GM19240 (cell line): ENCODE results near the gene MOB2.
"Not testable (repeated sequence)": the region's sequence is repeated elsewhere in the genome, so short reads cannot be mapped to it uniquely, and the experiment has no call there.

Experiments used
- DNase-seq: peaks from one replicate; pipeline ENCODE4 v3.0.0; 2011; ENCODE audit warnings: low spot score; ENCODE audit not compliant: insufficient read length

Gene MOB2

DNA sequence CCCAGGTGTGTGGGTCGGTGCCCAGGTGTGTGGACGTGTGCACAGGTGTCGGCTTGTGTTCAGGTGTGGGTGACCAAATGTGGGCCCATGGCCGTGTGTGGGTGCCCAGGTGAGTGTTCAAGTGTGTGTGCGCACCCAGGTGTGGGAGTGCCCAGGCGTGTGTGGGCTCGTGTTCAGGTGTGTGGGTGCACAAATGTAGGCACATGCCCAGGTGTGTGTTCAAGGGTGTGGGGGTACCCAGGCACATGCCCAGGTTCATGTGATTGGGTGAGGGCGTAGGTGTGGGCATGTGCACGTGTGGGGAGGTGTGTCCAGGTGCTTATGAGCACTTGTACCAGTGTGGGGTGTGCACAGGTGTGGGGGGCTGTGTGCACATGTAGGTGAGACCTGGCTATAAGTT, 42.8 kb downstream of the MOB2 start:
- DNase-seq, result no peak

DNA sequence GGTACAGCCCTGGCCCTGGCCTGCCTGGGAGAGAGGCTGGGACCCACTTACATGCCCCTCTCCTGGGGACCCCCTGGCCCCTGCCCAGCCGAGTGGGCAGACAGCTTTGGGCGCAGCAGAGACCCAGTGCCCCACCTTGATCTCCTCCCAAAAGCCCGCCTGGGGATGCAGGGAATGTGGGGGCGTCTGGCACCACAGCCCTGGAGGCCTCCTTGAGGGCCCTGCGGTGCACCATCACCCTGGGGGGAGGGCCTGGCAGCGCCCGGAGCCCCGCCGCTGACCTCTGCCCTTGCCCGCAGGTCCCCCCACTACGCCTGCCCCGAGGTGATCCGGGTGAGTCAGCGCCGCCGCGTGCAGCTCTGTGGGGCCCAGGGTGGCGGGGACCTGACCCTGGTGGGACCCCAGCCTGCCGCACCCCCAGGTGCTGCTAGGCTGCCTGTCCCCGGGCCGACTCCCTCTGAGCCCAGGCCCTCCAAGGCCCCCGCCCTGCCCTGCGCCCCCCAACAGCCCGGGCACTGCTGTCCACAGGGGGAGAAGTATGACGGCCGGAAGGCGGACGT, 43.7 kb downstream of the MOB2 start:
- no peak for DNase-seq

DNA sequence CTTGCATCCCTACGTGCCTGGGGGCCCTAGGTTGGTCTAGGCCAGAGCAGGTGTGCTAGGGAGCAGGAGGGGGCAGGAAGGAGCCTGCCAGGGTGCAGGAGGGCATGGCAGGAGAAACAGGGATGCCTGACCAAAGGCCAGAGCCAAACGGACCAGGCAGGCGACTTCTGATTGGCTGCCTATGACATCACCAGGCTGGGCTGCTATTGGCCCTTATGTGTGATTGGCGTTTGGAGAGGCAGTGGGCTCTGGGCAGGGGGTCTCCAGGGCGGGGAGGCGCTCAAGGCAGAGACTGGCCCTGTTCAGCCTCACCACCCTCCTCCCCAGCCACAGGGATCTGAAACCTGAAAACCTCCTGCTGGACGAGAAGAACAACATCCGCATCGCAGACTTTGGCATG, 44.4 kb downstream of the MOB2 start:
- no peak for DNase-seq

DNA sequence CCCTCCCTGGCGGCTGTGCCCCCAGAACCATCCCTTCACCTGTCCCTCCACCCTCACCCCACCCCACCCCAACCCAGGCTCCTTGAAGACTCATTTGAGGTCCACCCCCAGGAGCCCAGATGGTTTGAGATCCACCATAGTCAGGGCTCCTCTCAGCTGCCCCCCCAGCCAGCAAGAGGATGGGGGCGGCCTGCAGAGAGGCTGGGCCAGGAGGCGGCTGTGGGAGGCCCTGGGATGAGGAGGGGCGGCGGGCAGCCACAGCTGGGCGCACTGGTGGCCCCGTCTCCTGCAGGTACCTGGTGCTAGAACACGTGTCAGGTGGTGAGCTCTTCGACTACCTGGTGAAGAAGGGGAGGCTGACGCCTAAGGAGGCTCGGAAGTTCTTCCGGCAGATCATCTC, 46.1 kb downstream of the MOB2 start:
- DNase-seq, result no peak

DNA sequence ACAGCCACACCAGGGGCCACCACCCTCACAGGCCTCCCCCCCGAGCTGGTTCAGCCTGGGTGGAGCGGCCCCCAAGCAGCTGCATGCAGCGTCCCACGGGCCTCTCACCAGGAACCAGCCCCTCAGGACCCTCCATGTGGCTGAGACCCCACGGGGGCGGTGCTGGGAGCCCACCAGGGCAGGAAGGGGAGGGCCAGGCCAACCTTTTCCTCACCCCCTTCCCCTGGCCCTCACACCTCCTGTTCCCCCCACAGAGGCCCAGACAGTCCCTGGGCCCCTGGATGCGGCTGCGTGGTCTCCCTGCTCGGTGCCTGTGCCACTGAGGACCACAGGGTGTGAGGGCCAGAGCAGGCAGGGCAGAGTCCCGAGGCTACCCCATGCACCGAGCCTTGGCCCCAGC, 46.5 kb downstream of the MOB2 start:
- DNase-seq, result no peak

DNA sequence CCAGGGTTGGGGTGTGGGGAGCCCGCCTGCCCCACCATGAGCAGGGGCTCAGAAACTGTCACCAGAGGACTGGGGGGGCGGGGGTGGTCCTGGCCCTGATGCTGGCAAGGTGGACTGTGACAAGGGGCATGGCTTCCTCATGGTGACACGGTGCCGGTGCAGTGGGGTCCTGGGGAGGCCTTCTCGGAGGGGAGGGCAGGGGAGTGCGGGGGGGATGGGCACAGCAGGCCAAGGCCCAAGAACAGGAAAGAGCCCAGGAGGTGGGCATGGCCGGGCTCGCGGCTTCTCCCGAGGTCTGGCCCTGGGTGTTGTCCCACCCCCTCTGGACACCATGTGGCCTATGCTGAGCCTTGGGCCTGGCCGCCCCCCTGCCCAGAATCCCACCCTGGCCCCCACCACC, 47.2 kb downstream of the MOB2 start:
- DNase-seq, result no peak

DNA sequence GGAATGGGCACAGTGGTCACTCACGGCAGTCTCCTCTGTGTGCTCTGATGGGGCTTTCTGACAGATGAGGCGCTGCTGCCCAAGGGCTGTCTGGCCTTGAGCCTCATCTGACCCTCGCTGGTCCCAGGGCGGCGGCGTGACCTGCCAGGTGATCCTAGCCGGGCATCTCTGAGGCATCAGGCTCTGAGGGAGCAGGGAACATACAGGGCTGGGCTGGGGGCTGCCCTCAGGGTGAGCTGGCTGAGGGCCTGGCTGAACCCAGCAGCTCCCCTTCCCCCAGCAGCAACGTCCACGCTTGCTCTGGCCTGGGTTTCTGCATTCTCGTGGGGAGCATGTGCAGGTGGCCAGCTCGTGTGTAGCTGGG, 47.6 kb downstream of the MOB2 start:
- DNase-seq, result no peak

DNA sequence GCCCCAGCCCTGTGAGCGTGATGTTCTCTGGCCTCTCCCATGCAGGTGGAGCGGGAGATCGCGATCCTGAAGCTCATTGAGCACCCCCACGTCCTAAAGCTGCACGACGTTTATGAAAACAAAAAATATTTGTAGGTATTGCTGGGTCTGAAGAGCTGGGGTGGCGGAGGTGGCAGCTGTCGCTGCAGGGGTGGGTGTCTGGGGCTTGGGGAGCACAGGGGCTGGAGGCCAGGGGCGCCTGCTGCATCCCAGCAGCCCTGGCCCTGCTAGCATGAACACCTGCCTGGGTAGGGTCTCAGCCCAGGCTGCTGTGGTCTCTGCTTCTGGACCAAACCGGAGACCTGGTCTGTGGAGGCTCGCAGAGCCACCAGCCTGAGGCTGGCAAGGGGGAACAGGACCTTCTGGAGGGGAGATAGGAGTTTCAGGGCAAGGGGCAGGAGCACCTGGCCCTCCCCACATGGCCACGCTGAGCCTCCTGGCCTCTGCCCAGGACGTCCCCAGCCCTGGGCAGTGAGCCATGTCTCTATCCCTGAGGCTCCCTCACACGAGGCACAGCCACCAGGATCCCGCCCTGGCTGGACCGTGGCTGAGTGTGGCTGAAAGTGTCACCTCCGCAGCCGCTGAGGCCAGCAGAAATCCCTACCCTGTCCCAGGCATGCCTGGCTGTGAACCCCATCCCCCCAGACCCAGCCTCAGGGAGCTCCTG, 48.2 kb downstream of the MOB2 start:
- DNase-seq, result no peak

DNA sequence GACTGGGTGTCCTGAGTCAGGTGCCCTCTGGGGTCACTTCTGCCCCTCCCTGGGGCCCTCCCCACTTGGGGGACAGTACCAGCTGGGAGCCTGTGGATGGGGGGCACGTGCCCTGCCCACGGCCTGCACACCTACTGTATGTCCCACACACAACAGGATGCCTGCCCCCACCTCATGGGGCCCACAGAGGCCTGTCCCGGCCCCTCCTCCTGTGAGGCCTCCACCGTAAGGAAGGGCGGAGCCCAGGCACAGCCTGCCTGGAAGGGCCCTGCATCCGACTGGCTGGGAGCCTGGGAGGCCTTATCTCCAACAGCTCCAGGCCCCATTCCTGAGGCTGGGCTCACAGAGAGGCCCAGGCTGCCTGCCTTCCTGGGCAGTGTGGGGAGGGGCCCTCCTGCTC, 49.1 kb downstream of the MOB2 start:
- DNase-seq, result no peak

DNA sequence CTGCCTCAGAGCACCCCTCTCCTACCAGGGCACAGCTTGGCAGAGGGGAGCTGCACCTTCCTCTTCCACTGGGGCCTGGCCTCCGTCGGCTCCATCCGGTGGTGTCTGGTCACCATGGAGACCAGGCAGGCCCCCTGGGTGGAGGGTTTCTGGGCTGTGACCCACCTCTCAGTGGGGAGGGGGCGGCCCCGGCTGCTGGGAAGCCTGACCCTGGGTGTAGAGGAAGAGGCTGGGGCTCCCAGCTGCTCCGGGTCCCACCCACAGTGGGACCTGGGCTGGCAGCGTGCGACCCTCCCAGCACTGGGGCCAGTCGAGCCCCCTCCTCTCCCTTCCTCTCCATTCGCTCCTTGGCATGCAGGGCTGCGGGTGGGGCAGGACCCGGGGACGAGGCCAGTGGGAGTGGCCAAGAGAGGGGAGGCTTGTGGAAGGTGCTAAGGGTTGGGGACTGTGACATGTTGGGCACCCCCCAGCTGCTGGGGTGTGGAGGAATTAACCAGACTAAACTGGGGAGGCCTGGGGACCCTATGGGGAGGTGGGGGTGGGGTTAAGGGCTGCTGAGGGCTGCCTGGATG, 50.0 kb downstream of the MOB2 start:
- no peak for DNase-seq

DNA sequence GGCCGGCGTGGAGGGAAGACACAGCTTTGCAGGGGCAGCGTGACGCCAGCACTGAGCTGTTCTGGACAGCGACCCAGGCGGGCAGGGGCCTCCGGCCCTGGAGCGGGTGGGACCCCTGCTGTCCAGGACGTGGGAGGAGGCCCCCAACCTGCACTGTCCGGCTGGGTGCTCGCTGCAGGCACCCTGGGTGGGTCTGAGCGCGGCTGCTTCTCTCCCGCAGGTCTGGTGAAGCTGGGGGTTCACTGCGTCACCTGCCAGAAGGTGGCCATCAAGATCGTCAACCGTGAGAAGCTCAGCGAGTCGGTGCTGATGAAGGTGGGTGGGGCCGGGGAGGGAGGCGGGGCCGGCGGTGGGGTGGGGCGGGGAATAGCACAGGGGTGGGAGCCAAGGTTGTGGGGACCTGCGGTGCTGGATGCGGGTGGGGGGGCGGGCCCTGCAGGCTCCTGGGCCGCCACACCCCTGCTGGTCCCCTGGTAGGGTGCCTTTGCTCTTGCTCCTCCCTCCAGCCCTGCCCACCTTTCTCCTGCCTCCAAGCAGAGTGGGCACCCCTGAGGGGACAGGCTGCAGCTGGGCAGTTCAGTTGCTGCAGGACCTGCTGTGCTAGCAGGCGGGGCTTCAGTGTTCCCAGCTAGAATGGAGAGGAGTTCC, 50.6 kb downstream of the MOB2 start:
- DNase-seq, result no peak

DNA sequence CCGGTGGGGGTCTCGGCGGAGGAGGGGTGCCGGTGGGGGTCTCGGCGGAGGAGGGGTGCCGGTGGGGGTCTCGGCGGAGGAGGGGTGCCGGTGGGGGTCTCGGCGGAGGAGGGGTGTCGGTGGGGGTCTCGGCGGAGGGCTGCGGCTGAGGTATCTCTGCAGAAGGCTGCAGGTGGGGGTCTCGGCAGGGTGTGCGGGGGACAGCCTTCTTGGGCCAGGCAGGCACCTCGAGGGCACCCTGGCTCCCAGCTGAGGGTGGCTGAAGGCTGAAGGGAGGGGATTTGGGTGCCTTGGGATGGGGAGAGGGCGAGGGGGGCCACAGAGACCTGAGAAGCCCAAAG, 51.1 kb downstream of the MOB2 start:
- DNase-seq, result not testable (repeated sequence)

DNA sequence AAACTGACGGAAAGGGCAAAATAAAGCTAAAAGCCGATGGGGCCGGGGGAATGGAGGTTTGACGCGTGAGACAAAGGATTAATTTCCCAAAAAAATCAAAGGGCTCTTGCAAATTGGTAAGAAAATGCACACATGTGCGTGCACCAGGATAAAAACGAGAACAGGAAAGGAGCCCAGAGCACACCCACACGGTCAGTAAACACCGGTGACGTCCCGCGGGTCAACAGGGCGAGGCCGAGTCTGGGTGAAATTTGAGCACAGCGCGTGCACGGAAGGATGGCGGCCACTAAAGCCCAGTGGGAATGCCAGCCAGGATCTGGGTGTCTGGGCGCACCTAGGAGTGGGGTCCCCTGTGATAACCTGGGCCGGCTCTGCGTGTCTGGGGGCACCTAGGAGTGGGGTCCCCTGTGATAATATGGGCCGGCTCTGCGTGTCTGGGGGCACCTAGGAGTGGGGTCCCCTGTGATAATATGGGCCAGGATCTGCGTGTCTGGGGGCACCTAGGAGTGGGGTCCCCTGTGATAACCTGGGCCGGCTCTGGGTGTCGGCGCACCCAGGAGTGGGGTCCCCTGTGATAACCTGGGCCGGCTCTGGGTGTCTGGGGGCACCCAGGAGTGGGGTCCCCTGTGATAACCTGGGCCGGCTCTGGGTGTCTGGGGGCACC, 52.5 kb downstream of the MOB2 start:
- DNase-seq, result no peak

DNA sequence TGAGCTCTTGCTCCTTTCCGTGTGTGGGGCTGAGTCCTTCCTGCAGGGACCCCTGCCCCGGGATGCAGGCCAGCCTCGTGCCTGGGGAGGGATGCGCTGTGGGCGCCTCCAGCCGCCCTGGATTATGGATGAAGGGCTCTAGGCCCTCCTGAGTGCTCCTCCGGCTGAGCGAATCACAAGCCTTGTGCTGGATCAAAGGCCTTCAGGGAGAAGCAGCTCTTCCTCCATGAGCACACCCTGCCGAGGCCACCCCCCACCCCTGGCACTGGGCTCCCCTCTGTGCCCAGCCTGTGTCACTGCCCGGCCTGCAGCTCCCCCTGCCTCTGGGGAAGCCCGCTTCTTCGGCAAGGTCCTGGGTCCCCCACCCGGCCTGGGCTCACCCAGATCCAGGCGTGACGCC, 53.0 kb downstream of the MOB2 start:
- DNase-seq, result no peak

DNA sequence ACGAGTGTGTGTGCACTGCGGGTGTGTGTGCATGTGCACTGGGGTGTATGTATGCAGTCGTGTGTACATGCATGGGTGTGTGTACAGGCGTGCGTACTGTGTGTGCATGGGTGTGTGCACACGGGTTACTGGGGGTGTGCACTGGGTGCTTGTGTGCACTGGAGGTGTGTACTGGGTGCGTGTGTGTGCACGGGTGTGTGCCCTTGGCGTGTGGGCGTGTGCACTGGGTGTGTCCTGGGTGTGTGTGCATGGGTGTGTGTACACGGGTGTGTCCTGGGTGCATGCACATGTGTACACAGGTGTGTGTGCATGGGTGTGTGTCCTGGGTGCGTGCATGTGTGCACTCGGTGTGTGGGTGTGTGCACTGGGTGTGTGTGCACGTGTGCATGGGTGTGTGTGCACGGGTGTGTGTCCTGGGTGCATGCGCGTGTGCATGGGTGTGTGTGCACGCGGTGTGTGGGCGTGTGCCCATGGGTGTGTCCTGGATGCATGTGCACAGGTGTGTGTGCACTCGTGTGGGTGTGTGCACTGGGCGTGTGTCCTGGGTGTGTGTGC, 57.7 kb downstream of the MOB2 start:
- no peak for DNase-seq

DNA sequence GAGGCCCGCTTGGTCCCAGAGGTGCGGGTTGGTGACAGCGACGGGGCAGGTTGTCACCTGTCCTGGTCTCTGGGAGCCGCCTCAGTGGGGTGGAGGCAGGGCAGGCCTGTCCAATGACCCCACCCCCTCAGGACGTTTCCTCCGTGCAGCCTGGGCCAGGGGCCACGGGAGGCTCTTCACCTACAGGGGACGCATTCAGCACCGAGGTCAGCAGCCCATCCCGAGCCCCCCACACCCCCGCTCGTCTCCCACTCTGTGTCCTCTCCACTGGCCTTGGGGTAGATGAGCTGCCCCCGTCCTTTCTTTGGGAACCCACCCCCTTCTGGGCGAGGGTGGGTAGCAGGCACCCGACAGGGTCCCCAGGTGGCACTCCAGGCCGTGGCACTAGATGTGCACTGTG, 61.1 kb downstream of the MOB2 start:
- no peak for DNase-seq

DNA sequence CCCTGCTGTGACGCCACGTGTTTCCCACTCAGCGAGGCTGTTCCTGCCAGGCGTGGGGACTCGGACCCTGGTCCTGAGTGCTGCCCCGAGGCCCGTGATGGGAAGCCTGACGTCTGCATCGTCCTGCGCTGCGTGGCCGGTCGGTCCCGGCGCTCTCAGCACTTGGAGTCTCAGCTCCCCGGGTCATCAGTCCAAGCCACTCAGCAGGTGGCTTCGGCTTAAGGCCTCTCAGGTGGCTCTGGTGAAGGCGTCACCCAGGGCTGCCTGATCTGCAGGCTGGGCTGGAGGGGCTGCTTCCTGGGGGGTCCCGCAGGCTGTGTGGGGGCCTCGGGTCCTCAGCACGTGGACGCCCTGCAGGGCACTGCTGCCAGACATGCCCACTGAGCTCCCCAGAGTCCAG, 61.6 kb downstream of the MOB2 start:
- DNase-seq, result no peak

DNA sequence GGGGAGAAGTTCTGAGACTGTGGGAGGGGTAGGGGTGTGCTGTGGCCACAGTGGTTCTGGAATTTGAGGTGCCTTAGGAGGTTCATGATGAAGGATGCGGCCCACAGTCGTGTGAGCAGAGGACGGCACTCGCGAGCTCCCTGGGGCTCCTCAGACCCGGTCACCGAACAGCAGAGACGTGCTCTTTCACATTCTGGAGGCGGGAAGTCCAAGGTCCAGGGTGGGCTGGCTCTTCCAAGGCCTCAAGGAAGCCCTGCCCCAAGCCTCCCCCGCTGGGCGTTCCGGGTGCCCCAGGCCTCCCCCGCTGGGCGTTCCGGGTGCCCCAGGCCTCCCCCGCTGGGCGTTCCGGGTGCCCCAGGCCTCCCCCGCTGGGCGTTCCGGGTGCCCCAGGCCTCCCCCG, 63.2 kb downstream of the MOB2 start:
- DNase-seq, result not testable (repeated sequence)

DNA sequence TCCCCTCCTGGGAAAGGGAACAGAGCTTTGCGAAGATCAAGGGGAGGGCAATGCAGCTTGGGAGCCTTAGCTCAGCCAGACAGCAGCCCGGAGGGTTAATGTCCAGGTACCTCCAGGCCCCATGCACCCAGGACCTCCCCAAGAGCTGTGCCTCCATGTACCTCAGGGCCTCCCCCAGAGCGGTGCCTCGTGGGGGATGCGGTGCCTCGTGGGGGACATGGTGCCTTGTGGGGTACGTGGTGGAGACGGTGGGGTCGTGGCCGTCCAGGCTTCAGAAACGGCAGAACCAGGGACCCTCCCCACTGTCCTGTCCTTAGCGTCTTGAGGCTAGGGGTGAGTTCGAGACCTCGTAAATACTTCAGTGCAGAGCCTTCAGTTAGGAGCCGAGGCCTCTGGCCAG, 63.6 kb downstream of the MOB2 start:
- no peak for DNase-seq

DNA sequence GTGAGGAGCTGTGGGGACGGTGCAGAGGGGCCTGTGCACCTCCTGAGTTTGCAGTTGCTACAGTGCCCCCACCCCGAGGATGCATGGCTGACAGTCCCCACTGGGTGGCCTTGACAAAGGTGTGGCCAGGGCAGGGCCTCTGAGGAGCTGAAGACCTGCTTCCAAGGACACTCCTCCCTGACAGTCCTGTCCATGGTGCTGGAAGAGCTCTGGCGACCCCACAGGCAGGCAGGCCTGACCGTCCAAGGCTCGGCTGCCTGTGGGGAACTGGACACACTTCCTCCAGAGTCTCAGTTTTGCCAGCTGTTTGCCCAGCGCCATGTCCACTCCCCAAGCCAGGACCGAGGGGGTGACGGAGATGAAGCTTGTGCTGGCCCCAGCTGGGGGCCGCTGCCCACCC, 64.1 kb downstream of the MOB2 start:
- DNase-seq, result no peak

DNA sequence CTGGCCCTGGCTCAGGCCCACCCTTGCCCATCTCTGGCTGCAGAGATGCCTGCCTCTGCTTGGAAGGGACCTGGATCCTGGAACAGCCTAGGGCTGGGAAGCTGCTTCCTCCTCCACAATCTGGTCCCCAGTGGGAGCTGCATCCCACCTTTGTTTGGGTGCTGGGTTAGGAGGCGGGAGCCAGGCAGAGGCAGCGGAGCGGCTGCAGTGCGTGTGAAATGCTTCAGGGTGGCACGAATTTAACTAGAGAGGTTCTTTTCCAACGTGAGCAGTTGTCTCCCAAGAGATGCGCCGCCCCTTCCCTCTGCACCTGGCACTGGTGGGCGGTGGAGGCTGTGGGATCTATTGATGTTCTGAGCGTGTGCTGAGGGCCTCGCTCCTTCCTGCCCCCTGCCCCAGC, 65.3 kb downstream of the MOB2 start:
- DNase-seq, result no peak

DNA sequence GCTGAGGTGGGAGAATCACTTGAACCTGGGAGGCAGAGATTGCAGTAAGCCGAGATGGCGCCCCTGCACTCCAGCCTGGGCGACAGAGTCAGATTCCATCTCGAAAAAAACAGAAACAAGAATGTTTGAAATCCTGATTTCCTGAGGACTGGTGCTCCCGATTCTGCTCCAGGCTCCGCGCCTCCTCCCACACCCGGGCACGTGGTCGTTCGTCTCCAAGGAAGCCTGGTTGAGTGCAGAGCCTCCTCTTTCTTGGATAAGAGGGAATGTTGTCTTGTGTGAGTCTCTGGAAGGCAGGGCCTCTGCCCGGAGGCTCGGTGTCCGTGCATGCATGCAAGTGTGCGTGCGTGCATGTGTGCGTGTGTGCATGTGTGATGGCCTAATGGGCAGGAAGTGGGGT, 66.8 kb downstream of the MOB2 start:
- DNase-seq, result no peak
